Fibroblast of skin of left biceps (primary cell): ENCODE measurements around the gene SLC25A21.
"Not testable (repeated sequence)": the region's sequence is repeated elsewhere in the genome, so short reads cannot be mapped to it uniquely, and the experiment has no call there.

Experiments
- DNase-seq, 2 experiments: peaks; one replicate each; pipeline ENCODE4 v3.0.0-alpha.2; 2013; ENCODE audit warnings: low read depth in 2 of 2

SLC25A21 gene

GRCh38 chr14:37186865-37187264 is 14.5 kb upstream of the SLC25A21 start:
- no peak for DNase-seq

DNA sequence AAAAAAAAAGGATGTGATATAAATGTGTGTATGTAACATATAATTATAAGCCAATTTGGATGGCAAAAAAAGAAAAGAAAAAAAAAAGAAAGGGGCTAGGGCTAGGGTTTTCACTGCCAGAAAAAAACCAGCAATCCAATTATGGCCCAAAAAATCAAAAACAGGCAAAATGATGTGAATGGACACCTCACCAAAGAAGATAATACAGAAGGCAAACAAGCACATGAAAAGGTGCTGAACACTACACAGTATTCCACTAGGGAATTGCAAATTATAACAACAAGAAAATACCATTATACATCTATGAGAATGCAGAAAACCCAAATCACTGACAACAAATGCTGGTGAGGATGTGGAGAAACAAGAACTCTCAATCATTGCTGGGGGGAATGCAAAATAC is 13.3 kb upstream of the SLC25A21 start:
- no peak for DNase-seq

DNA sequence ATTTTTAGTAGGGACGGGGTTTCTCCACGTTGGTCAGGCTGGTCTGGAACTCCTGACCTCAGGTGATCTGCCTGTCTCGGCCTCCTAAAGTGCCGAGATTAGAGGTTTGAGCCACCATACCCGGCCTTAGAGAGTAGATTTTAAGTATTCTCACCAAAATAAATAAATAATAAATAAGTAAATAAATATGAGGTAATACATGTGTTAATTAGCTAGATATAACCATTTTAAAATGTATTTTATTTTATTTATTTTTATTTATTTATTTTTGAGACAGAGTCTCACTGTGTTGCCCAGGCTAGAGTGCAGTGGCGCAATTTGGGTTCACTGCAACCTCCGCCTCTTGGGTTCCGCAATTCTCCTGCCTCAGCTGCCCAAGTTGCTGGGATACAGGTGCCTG is 12.1 kb upstream of the SLC25A21 start:
- not testable (repeated sequence) for DNase-seq

- no peak for DNase-seq
Measured at GRCh38 chr14:37181441-37181840, 9.0 kb upstream of the SLC25A21 start.

GRCh38 chr14:37180886-37181285 is 8.5 kb upstream of the SLC25A21 start:
- DNase-seq: not testable (repeated sequence)

- no peak for DNase-seq
Measured at GRCh38 chr14:37179896-37180502, 7.6 kb upstream of the SLC25A21 start.

DNA sequence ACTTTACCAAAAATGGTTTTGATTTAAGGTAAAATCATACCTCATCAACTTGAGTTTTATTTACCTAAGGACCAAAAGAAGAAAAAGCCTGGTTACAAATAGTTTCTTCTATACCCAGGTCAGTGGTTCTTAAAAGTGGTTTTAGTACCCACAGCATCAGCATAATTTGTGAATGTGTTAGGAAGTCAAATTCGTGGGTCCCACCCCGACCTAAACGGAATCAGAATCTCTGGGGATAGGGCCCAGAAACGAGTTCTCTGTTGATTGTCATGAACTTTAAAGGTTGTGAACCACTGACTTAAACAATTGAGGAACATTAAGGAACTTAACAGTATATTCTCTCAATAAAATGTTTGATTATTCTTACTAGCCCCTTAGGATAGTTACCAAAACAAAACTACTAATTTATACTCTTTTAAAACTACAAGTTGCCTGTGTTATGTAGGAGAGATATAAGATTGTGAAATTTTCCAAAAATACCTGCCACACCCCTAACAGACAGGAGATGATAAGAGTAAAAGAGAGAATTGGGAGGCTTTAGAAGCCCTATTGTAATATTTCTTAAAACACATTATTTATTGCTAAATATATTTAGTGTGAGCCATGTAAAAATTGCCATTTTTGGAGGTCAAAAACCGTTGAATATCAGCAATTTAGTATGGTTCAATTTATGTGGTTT is 669 bp upstream of the SLC25A21 start:
- no peak for DNase-seq

DNA sequence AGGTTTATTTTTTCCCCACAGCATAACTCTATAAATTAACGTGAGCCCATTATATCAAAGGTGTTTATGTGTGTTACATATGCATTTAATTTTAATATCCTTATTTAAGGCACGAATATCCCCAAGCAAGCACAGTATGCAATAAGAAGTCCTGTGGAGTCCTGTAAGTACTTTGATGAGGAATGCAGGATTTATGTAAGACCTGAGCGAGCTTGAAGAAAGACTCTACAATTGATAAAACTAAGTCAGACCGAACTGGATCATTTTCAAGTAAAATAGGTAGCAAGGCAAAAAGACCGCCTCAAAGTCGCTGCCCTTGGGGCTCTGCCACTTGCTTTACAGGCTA is 755 bp downstream of the SLC25A21 start:
- DNase-seq: no peak

DNA sequence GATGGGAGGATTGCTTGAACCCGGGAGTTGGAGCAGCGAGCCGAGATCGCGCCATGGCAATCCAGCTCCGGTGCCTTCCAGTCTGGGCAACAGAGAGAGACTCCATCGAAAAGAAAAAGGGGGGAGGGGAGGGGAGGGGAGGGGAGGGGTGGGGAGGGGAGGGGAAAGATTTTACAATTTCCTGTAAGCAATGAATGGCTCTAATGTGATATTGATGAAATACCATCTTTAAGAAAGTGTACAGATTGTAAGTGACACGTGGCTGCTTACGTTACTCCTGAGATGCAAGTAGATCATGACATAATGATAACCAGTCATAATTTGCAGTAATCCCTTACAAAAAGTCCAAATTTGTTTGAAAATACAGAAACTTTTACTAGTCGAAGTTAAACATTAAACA is 1.4 kb downstream of the SLC25A21 start:
- DNase-seq: no peak

DNA sequence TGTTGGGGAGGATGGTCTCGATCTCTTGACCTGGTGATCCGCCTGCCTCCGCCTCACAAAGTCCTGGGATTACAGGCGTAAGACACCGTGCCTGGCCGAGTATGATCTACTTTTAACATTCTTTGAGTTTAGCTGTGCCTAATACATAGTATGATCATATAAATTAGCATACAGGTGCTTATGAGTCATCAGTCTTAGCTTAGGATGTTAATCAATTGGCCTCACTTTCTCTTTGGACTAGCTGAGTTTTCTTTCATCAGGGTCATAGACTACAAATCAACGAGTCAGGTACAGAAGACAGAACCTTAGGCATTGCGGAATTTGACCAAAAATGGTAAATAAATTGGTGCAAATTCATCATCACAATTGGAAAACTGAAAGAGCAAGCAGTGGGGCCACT is 2.2 kb downstream of the SLC25A21 start:
- DNase-seq: no peak

- DNase-seq: no peak
Measured at GRCh38 chr14:37168721-37169120, 3.7 kb downstream of the SLC25A21 start.

- no peak for DNase-seq
Measured at GRCh38 chr14:37167151-37168047, 5.0 kb downstream of the SLC25A21 start.

DNA sequence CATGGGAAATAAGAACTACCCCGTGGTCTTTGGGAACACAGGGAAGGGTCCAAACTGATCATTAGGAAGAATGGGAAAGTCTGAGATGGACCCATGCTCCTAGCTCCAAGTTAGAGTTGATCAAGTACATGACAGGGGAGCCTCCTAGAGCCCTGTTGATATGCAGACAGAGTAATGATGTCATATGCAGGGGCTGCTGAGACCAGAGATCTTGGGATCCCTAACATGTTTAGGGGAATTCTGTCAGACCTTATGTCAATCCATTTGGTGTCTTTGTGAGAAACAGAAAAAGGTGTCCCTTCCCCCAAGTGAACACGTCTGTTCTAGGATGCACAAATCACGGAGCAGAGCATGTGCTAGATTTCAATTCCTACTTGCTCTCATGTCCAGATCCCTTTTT is 6.6 kb downstream of the SLC25A21 start:
- DNase-seq: no peak

DNA sequence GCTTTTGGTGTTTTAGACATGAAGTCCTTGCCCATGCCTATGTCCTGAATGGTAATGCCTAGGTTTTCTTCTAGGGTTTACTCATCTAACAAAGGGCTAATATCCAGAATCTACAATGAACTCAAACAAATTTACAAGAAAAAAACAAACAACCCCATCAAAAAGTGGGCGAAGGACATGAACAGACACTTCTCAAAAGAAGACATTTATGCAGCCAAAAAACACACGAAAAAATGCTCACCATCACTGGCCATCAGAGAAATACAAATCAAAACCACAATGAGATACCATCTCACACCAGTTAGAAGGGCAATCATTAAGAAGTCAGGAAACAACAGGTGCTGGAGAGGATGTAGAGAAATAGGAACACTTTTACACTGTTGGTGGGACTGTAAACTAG is 10.1 kb downstream of the SLC25A21 start:
- not testable (repeated sequence) for DNase-seq

DNA sequence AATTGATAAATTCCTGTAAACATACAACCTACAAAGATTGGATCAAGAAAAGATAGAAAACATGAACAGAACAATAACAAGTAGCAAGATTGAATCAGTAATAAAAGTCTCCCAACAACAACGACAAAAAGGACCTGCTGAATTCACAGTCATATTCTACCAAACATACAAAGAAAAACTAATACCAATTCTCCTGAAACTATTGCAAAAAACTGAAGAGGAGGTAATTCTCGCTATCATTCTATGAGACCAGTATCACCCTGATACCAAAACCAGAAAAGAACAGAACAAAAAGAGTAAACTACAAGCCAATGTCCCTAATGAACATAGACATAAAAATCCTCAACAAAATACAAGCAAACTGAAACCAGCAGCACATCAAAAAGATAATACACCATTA is 14.4 kb downstream of the SLC25A21 start:
- DNase-seq: no peak

DNA sequence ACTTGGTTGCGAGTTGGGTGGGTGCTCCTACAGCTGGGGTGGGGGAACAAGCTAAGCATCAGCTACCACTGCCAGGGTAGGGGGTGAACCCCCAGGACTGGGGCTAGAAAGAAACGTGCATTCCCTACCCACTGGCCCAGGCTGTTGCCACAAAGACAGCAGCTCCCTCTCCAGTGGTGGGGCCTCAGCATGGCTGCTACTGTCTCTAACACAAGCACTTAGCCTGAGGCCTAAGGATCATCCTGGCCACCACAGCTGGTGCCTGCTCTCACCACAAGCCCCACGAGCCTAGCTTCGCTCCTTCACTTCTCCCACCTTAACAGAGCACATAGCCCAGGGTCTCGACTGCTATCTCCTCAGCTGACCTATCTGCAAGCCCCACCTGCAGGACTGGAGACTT is 18.9 kb downstream of the SLC25A21 start:
- DNase-seq: no peak

DNA sequence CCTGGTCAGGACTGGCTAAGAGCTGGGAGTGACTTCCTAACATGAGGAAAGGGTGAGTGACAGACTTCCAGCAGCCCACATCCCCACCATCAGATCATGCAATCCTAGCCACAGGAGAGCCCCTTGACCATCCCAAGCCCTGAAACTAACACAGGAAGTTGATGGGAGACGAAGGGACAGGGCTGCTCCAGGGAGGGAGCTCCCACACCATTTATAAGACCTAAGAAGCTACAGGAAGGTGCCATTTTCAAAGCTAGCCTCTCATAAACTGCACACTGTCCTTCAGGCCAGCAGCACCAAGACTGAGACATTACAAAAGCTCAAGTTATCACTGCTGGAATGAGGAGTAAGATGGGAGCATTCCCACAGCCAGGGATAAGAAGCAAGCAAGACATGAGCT is 19.4 kb downstream of the SLC25A21 start:
- DNase-seq: no peak

DNA sequence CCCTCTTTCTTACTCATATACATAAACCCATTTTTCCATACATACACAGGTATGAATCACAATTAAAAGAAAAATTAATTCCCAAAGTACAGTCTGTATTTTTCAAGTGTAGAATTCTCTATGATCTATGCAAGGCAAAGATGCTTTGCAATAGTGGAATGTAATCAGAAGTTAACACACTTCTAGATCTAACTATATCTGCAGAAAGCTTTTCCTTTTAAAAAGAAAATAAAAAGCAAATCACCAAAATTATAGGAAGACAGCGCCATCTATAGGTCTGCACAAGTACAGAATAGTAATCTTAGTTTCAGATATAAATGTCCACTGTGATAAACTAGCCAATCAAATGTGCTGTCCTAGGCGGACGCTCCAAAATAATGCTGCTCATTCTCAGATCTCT is 22.0 kb downstream of the SLC25A21 start:
- DNase-seq: peak in 1 of 2 experiments; percentile 7

DNA sequence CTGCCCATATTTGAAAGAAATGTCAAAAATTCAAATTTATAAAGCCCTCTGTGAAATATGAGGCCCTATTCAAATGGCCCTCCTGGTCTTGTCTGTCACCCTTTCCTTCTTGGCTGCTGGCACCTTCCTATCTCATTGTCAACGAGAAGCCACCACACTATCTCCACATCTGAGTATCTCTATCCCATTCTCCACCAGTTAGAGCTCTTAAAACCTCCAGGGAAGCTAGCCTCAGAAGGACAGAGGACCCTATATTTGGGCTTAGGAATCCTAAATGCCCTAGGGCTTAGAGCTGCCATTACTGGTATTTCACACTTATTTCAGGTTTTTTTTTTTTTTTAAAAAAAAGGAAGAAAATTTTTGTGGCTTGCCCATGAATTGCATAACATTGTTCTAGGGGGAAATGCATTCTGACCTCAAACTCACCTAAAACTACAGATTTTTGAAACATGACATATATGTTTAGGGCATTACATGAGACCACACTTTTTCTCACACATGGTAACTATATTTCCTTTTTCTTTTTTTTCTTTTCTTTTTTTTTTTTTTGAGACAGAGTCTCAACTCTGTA is 25.0 kb downstream of the SLC25A21 start:
- DNase-seq: peak in 1 of 2 experiments; percentile 7

DNA sequence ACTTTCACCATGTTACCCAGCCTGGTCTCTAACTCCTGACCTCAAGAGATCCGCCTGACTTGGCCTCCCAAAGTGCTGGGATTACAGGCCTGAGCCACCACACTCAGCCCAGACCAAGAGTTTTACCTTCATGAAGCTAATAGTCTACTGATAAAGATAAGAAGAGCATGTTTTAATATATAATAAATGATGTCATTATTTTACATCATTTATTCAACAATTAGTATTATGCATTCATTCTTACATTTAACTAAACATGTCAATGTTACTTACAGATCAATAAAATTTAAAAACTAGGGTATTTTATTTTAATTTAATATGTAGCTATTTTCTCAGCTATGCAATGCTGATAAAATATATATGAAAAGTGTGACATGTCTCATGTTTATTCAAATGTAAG is 26.0 kb downstream of the SLC25A21 start:
- DNase-seq: not testable (repeated sequence)

DNA sequence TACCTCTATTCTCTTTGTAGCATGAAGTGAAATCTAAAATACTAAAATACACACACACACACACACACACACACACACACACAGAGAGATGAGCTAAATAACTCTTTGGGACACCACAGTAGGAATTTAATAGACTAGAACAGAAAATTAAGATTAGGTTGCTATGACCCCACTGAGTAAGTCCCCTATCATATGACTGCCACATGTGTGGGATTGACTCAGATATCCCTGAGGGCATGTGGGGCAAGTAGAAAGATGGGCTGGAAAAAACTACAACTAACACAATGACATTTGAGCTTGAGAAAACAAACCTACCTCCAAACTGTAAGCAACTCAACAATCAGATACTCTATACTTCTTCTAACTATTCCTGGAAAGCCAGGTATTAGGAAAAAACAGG is 27.0 kb downstream of the SLC25A21 start:
- no peak for DNase-seq

DNA sequence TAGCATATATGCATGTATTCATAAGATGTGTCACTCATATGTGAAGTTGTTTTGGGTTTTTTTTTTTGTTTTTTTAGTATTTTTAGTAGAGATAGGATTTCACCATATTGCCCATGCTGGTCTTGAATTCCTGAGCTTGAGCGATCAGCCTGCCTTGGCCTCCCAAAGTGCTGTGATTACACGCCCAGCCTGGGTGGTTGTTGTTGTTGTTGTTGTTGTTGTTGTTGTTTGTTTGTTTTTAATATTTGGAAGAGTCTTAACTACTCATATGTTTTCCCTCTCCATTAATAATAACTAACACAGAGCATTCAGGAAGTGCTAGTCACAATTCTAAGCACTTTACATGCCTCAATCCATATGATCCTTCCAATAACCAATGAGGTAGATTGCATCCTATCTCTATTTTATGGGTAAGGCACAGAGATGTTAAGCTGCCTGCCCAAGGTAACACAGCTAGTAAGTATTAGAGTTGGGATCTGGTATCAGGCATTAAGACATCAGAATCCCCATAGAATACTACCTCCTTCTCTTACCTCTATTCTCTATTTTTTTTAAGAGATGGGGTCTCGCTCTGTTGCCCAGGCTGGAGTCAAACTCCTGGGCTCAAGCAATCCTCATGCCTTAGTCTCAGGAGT is 27.6 kb downstream of the SLC25A21 start:
- no peak for DNase-seq
